Activated T-helper 1 cell treated with anti-CD3 and anti-CD28 coated beads, Interleukin-2, amount 50 U/mL, for 16 hours (primary cell): ENCODE results near the gene PPP1R9B.

Experiments used
- DNase-seq, 2 donors: peaks; one replicate each; pipeline ENCODE4 v3.0.0-alpha.2; 2020; ENCODE audit warnings: low read depth in 1 of 2, low spot score in 1 of 2

The PPP1R9B gene

GRCh38 chr17:50173335-50173941, 23.0 kb upstream of the PPP1R9B start:
- no peak for DNase-seq

GRCh38 chr17:50172936-50173334, 22.5 kb upstream of the PPP1R9B start:
- DNase-seq, result no peak

GRCh38 chr17:50172130-50172529, 21.7 kb upstream of the PPP1R9B start:
- DNase-seq, result no peak

- DNase-seq, result no peak
Observed at GRCh38 chr17:50171371-50172071, 21.0 kb upstream of the PPP1R9B start.

GRCh38 chr17:50170662-50171370, 20.3 kb upstream of the PPP1R9B start:
- DNase-seq, result no peak

GRCh38 chr17:50169881-50170459, 19.5 kb upstream of the PPP1R9B start:
- DNase-seq, result no peak

GRCh38 chr17:50169121-50169764, 18.8 kb upstream of the PPP1R9B start:
- DNase-seq, result no peak

- DNase-seq, result no peak
Observed at GRCh38 chr17:50168319-50168718, 17.8 kb upstream of the PPP1R9B start.

- DNase-seq, result no peak
Observed at GRCh38 chr17:50167371-50167770, 16.9 kb upstream of the PPP1R9B start.

GRCh38 chr17:50166518-50167181, 16.2 kb upstream of the PPP1R9B start:
- DNase-seq, result no peak

- DNase-seq, result no peak
Observed at GRCh38 chr17:50165867-50166517, 15.5 kb upstream of the PPP1R9B start, which contains the start of gene SGCA. SGCA (plus strand) TSS chr17:50166005; CDS start chr17:50166041, 36 bp downstream.

GRCh38 chr17:50165466-50165865, 15.0 kb upstream of the PPP1R9B start:
- DNase-seq, result no peak

- no peak for DNase-seq
Observed at GRCh38 chr17:50165066-50165465, 14.6 kb upstream of the PPP1R9B start.

GRCh38 chr17:50164697-50164988, 14.2 kb upstream of the PPP1R9B start:
- DNase-seq, result no peak

- DNase-seq, result no peak
Observed at GRCh38 chr17:50163843-50164696, 13.6 kb upstream of the PPP1R9B start.

- no peak for DNase-seq
Observed at GRCh38 chr17:50162466-50163254, 12.2 kb upstream of the PPP1R9B start.

- DNase-seq, result no peak
Observed at GRCh38 chr17:50161911-50162288, 11.4 kb upstream of the PPP1R9B start.

GRCh38 chr17:50161023-50161910, 10.8 kb upstream of the PPP1R9B start:
- peak; percentile 86 to 94 for DNase-seq
